Kidney epithelial cell (primary cell): ENCODE results near the gene STPG3. TPM values are rescaled to one million over a fixed set of nuclear protein-coding genes. Genes with fewer than 3 reads are reported as not detected.

Experiments used
- DNase-seq: peaks from one replicate; pipeline ENCODE4 v3.0.0-alpha.2; 2010; ENCODE audit warnings: low read depth
- H3K27me3 ChIP-seq: 2 replicates; pipeline ENCODE4 v1.6.0; 2011; ENCODE audit warnings: low read length; ENCODE audit not compliant: control insufficient read depth, insufficient read depth
- H3K36me3 ChIP-seq: 2 replicates; pipeline ENCODE4 v1.5.1; 2011; ENCODE audit warnings: low read length; ENCODE audit not compliant: control insufficient read depth, insufficient read depth
- H3K4me3 ChIP-seq: 2 replicates; pipeline ENCODE4 v1.5.1; 2011; ENCODE audit warnings: low read depth, mild to moderate bottlenecking, control low read depth, low read length
- total RNA-seq: library from RNA; depleted of rRNA; stranded (reverse); fragments of >200 nt; gene quantifications from 2 replicates; pipeline ENCODE4 v1.2.3, GENCODE V29; 2015
- TF ChIP-seq, protein P1 (sequence below): IDR thresholded peaks from 2 replicates; pipeline ENCODE4 v1.5.1; 2011; ENCODE audit warnings: mild to moderate bottlenecking, moderate library complexity, low read length, control low read depth, inconsistent platforms; ENCODE audit not compliant: insufficient read depth, poor library complexity, severe bottlenecking

Gene STPG3
- total RNA-seq, 1 donor from 2014 or later = not detected

DNA sequence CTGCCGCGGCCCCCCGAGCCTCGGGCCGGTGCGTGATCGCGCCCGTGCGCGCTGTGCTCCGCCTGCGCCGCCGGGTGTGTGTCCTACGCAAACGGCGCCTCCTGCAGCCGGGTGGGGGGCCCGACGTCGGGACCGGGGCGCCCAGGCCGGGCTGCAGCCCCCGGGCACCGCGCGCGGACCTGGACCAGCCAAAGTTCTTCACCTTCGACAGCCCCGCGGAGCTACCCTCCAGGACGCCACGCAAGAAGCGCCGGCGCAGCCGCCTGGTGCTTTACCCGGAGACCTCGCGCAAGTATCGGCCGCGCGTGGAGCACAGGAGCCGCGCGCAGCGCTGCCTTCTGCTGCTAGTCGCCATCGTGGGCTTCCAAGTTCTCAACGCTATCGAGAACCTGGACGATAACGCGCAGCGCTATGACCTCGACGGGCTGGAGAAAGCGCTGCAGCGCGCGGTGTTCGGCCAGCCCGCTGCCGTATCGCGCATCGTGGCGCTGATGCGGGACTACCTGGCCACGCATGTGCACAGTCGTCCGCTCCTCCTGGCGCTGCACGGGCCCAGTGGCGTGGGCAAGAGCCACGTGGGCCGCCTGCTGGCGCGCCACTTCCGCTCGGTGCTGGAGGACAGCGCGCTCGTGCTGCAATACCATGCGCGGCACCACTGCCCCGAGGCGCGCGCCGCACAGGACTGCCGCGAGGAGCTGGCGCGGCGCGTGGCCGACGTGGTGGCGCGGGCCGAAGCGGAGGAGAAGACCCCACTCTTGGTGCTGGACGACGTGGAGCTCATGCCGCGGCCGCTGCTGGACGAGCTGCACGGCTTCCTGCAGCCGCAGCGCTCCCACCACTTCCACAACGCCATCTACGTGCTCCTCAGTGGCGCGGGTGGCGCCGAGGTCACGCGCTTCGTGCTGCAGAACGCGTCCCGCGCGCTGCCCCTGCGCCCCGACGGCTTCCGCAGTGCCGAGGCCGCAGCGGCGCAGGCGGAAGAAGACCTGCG, 27.9 kb downstream of the STPG3 start:
- DNase-seq = no peak
- TF ChIP-seq, protein P1, sequence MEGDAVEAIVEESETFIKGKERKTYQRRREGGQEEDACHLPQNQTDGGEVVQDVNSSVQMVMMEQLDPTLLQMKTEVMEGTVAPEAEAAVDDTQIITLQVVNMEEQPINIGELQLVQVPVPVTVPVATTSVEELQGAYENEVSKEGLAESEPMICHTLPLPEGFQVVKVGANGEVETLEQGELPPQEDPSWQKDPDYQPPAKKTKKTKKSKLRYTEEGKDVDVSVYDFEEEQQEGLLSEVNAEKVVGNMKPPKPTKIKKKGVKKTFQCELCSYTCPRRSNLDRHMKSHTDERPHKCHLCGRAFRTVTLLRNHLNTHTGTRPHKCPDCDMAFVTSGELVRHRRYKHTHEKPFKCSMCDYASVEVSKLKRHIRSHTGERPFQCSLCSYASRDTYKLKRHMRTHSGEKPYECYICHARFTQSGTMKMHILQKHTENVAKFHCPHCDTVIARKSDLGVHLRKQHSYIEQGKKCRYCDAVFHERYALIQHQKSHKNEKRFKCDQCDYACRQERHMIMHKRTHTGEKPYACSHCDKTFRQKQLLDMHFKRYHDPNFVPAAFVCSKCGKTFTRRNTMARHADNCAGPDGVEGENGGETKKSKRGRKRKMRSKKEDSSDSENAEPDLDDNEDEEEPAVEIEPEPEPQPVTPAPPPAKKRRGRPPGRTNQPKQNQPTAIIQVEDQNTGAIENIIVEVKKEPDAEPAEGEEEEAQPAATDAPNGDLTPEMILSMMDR = no peak
- Histone ChIP-seq H3K36me3 (peaks cover 1% of the 10 kb centered on the region), H3K4me3 (peak overlapping the region; percentile 61), H3K27me3 (no peaks in the 10 kb centered on the region)

DNA sequence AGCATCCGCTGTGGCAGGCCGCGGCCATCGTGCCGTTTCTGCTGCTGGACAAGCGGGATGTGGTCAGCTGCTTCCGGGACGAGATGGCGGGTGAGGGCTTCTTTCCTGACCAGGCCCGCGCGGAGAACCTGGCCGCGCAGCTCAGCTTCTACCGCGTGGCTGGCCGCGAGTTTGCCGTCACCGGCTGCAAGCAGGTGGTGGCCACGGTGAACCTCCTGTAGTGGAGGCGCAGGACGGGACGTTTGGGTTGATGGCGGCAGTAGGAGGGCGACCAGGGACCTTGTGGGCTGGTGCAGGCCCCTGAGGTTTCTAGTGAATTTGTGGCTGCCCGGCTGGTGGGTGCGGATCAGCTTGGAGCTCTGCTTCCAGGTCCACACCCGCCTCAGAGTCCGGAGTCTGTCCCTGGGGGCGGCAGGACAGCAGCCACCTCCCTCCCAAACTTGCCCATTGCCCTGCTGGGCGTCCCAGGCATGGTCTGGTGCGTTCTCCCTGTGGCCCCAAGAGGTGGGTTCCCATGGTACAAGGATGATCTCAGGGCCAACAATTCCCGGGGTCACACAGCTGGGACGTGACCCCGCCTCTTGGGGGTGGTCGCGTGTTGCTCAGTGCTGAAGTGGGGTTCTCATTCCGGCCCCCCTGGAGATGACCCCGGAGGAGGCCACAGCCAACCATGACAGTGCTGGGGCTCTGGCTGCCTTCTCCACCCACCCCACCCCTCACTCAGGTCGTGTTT, 28.8 kb downstream of the STPG3 start:
- Histone ChIP-seq H3K4me3 (no peak overlapping the region), H3K36me3 (peaks cover 1% of the 10 kb centered on the region), H3K27me3 (no peaks in the 10 kb centered on the region)
- DNase-seq = no peak
- TF ChIP-seq, protein P1 = no peak

DNA sequence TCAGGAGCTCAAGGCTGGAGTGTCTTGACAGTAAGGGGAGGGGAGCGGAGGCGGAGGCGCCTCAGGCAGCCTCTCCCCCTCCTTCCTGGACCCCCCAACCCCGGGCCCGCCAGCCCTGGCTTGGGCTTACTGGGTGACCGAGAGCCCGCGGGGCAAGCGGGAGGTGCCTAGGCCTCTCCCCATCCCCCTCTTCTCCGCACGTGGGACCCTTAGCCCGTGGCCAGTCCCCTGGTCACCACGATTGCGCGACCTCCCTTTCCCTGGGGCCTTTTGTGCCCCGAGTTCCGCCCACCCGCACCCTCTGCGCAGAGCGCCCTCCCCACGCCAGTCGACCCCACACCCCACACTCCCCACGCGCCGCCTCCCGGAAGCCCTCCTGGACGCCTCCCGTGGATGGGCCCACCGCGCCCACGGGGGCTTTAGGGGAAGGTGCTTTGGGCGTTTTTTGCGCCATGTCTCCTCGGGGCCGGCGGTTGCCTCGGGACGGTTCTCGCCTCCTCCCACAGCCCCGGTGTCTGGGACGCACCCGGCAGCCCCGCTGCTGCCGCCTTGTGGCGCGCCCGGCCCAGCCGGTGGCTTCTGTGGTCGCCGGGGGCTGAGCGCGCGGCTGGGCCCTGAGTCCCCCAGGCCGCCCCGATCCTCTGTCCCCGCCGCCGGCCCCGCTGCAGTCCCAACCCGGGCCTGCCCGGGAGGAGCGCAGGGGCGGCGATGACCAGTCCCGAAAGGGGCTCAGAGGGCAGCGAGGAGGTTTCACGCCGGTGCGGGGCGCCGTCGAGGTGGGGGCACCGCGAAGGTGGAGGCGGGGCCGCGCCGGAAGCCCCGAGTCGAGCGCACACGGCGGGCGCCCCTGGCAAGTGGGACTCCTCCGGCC, 29.6 kb downstream of the STPG3 start:
- H3K4me3 ChIP-seq = no peak overlapping the region
- TF ChIP-seq, protein P1 = no peak
- no peaks in the 10 kb centered on the region for H3K27me3 ChIP-seq
- no peak for DNase-seq
- H3K36me3 ChIP-seq = peaks cover 1% of the 10 kb centered on the region

DNA sequence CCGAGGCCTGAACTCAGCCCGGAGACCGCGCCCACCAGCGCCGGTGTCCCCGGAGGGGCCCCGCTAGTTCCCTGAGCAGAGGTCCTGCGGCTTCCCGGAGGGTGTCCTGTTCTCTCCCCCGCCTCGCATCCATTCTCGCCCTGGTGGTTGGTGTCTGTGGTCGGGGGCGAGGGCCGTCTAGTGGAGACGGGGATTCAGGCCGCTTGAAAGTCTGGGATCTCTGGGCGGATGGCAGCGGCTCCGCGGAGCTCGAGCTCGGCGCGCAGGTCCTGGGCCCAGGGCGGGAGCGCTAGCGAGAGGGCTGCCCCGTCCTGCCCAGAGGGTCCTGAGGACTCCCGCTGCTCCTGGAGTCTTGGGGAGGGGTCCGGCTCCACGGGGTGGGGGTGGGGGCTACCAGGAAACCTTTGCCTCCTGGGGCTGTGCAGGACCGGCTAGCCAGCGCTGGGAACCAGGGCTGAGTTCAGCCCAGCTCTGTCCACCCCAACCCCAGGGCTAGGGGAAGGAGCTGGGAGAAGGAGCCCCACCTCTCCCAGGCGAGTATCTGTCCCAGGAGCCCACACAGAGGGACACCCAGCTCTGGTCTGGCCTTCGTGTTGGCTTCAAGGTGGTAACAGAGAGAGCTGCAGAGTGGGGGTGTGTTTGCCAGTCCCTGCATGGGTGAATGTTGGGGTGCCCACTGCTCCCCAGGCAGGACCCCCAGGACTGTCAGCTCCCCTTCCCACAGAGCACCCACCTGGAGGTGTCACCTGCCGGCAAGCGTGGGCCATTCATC, 30.4 kb downstream of the STPG3 start:
- DNase-seq = no peak
- Histone ChIP-seq H3K4me3 (no peak overlapping the region), H3K27me3 (no peaks in the 10 kb centered on the region), H3K36me3 (peaks cover 1% of the 10 kb centered on the region)
- TF ChIP-seq, protein P1 = no peak

DNA sequence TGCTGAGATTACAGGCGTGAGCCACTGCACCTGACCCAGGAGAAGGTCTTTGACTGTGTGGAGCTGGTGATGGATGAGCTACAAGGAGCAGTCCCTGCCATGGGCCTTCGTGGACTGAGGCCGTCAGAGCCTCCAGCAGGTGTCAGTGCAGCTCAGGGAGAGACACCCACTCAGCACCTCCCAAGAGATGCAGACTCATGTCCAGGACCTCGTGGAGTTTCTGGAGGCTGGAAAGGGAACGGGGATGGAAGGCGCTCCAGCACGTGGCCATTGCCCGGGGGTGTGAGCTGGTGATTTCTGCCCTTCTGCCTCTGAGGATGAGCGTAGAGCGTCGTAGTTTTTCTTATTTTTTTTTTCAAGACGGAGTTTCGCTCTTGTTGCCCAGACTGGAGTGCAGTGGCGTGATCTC, 35.9 kb downstream of the STPG3 start:
- TF ChIP-seq, protein P1 = peak; percentile 66
- no peak overlapping the region for H3K4me3 ChIP-seq
- no peaks in the 10 kb centered on the region for H3K36me3 ChIP-seq
- no peak for DNase-seq
- H3K27me3 ChIP-seq = no peaks in the 10 kb centered on the region
